ENCODE measurements around the gene BCCIP.
A peak's percentile ranks its signal among the peaks of the same experiment; 100 is the strongest.

Gene BCCIP

DNA sequence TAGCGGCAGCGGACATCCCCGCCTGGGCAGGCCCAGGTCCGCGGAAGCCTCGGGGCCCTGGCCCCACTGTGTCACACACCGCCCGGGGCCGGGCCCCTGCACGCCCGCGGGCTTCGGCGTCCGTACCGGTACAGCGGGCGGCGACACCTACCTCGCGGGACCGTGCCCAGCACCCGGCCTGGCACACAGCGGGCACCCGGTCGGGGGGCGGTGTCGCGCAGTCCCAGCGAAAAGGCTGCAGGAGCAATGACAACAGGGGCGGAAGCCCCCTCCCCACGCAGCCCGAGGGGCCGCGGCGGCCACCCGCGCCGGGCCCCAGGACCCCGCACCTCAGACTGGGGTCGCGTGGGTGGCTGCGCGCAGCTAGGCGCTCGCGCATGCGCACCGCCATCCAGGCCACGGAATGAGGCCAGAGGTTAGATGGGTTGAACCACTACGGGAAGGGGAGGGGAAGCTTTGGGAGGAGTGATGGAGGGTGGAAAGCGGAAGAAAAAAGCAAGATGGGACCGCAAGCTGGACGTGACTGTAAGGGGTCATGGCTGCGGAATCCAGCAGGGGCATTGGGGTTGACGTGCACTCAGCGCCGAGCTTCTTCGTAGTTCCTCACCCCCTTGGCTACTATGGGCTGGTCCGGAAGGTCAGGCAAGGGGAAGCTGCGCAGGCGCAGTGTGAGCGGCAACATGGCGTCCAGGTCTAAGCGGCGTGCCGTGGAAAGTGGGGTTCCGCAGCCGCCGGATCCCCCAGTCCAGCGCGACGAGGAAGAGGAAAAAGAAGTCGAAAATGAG, at the start of gene BCCIP, which contains the start of gene UROS:
Gene BCCIP (plus strand): TSS at position 669 of the 785 bp plus-strand sequence. CDS start 12 bp downstream, at position 681.
Gene UROS (minus strand): TSS at position 381 of the 785 bp plus-strand sequence. CDS start 6,759 bp downstream, outside the sequence.
- H3K27ac Mint-ChIP-seq = peak within 1 kb of the TSS; percentile 86
- H3K9me3 Mint-ChIP-seq = no peaks in the 10 kb centered on the region
- no peaks in the 10 kb centered on the region for H3K27me3 Mint-ChIP-seq (ENCODE audit: low read depth)
- peak; percentile 89 for DNase-seq (ENCODE audit: low spot score)
- peaks cover 15% of the 10 kb centered on the region for H3K36me3 Mint-ChIP-seq (ENCODE audit: low read depth)
- H3K4me3 Mint-ChIP-seq = peak within 1 kb of the TSS; percentile 85
- peaks cover 25% of the 10 kb centered on the region for H3K4me1 Mint-ChIP-seq (ENCODE audit: low read depth)

DNA sequence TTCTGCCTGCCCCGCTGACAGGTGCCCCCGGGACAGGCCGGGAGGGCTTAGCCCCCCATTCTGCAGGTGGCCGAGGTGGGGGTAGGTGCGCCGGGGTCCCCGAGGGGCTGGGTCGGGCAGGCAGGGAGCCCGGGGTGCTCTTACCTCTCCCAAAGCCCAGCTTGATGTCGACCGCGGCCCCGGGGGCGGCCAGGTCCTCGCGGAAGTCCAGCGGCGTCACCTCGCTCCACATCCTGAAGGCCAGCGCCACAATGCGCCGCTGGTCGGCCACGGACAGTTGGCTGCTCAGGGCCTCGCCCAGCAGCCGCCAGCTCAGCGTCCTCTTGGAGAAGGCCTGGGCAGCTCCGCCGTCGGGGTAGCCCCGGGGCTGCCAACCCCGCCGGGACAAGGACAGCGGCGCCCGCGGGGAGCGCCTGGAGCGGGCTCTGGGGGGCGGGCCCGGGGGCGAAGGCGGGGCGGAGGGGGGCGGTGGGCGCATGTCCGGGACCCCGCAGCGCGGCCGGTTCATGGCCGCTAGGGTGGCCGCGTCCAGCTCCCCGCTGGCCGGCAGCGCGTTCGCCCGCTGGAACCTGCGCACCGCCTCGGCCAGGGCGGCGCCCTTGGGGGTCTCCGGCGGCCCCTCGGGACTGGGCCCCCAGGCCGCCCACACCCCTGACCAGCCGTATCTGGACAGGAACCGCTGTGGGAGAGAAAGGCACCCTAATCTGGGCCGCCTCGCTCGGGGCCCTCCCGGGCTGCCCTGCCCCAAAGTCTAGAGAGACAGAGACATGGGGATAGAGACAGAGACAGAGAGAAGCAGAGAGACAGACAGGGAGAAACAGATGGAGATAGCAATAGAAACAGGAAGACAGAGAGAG, 49.4 kb upstream of the BCCIP start:
- DNase-seq (ENCODE audit: low spot score) = no peak
- no peaks in the 10 kb centered on the region for H3K4me1 Mint-ChIP-seq (ENCODE audit: low read depth)

DNA sequence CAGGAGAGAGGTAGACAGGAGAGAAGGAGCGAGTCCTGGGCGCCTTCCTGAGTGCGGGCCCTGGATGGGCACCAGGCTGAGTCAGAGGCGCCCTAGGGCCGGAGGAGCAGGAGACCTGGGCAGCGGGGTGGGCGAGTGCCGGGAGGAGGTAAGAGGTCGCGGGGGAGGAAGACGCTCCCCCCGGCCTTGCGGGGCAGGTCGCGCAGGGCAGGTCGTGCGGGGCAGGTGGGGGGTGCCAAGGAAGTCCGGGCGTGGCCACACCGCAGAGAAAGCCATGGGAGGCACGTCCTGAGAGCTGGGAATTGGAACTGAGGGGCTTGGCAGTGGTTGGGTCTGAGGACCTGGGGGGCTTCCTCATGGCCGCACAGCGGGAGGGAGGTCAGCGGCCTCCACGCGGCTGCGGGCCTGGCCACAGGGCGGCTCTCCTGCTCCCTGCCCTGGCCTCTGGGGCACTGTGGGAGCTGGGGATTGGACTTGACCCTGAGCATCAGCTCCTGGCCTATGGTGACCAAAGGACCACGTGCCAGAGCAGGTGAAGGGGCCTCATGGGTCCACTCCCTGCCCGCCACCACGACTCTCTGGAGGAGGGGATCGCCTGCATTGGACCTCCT, 48.7 kb upstream of the BCCIP start:
- Mint-ChIP-seq H3K36me3 (ENCODE audit: low read depth) (no peaks in the 10 kb centered on the region), H3K9me3 (no peaks in the 10 kb centered on the region), H3K27ac (no peak overlapping the region), H3K4me3 (no peak overlapping the region), H3K4me1 (ENCODE audit: low read depth) (no peaks in the 10 kb centered on the region), H3K27me3 (ENCODE audit: low read depth) (no peaks in the 10 kb centered on the region)
- no peak for DNase-seq (ENCODE audit: low spot score)

More for the DNA sequence above, 49.4 kb upstream of the BCCIP start:
- H3K4me3 Mint-ChIP-seq = no peak overlapping the region
- no peaks in the 10 kb centered on the region for H3K36me3 Mint-ChIP-seq (ENCODE audit: low read depth)
- H3K9me3 Mint-ChIP-seq = no peaks in the 10 kb centered on the region
- H3K27ac Mint-ChIP-seq = no peak overlapping the region
- H3K27me3 Mint-ChIP-seq (ENCODE audit: low read depth) = no peaks in the 10 kb centered on the region

DNA sequence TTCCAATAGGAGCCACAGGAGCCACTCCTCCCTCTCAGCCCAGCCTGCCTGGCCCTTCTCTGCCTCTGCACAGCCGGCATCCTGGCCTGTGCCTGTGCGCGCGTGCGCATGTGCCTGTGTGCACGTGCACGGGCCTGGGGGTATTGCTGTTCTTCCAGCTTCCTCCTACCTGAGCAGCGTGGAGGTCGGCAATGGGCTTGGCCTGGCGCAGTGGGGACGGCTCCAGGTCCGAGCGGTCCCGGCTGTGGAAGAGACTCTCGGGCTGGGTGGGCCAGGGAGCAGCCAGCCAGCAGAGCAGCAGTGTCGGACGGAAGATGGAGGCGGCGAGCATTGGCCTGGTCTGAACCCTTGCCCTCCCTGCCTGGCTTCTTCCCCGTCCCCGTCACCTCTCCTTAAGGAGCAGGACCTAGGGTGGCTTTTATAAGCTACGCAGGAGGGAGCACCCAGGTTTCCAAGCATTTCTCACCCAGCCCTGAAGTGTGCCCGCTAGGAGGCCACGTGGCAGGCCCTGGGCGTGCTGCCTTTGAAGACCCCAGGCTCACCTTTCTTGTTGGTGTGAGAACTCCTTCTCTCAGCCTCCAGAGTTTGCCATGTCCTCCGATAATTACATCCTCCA, 47.7 kb upstream of the BCCIP start, which contains the start of gene MMP21:
Gene MMP21 (minus strand): TSS at position 331 of the 616 bp plus-strand sequence. CDS start 0 bp downstream, at position 331.
- Mint-ChIP-seq H3K27ac (no peak within 1 kb of the TSS), H3K27me3 (ENCODE audit: low read depth) (no peaks in the 10 kb centered on the region), H3K9me3 (no peaks in the 10 kb centered on the region), H3K36me3 (ENCODE audit: low read depth) (no peaks in the 10 kb centered on the region), H3K4me3 (no peak within 1 kb of the TSS), H3K4me1 (ENCODE audit: low read depth) (no peaks in the 10 kb centered on the region)
- no peak for DNase-seq (ENCODE audit: low spot score)

DNA sequence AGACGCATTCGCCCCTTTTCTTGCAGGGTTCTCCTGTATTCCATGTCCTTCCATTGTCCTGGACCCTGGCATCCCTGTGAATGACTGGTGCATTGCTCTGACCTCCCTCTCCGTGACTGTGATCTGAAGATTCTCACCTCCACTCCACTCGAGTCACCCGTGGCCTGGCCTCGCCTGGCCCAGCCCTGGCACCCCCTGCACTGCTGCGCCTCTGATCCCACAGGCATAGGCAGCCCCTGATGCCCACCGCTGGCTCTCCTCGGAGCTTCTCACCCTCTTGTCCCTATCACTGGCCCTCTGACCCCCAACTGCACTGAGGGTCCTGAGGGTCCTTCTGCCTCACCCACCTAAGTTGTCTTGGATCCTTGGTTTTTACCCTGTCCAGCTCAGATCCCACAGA, 45.5 kb upstream of the BCCIP start:
- Mint-ChIP-seq H3K27ac (no peak overlapping the region), H3K4me1 (ENCODE audit: low read depth) (no peaks in the 10 kb centered on the region), H3K4me3 (no peak overlapping the region), H3K36me3 (ENCODE audit: low read depth) (no peaks in the 10 kb centered on the region), H3K27me3 (ENCODE audit: low read depth) (no peaks in the 10 kb centered on the region), H3K9me3 (no peaks in the 10 kb centered on the region)
- no peak for DNase-seq (ENCODE audit: low spot score)

DNA sequence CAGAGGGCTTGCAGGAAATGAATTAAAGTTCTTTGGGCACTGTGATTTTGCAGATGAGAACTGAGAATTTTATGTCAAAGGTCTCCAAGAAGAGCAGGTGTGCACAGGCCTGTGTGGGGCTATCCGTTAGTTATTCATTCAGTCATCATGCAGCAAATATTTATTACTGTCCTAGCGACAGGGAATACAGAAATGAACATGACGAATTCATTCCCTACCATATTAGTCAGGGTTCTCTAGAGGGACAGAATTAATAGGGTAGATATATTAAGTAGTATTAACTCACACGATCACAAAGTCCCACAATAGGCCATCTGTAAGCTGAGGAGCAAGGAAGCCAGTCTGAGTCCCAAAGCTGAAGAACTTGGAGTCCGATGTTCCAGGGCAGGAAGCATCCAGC, 44.8 kb upstream of the BCCIP start:
- H3K36me3 Mint-ChIP-seq (ENCODE audit: low read depth) = no peaks in the 10 kb centered on the region
- H3K9me3 Mint-ChIP-seq = no peaks in the 10 kb centered on the region
- no peak overlapping the region for H3K27ac Mint-ChIP-seq
- no peak for DNase-seq (ENCODE audit: low spot score)
- H3K4me1 Mint-ChIP-seq (ENCODE audit: low read depth) = no peaks in the 10 kb centered on the region
- no peaks in the 10 kb centered on the region for H3K27me3 Mint-ChIP-seq (ENCODE audit: low read depth)
- H3K4me3 Mint-ChIP-seq = no peak overlapping the region

DNA sequence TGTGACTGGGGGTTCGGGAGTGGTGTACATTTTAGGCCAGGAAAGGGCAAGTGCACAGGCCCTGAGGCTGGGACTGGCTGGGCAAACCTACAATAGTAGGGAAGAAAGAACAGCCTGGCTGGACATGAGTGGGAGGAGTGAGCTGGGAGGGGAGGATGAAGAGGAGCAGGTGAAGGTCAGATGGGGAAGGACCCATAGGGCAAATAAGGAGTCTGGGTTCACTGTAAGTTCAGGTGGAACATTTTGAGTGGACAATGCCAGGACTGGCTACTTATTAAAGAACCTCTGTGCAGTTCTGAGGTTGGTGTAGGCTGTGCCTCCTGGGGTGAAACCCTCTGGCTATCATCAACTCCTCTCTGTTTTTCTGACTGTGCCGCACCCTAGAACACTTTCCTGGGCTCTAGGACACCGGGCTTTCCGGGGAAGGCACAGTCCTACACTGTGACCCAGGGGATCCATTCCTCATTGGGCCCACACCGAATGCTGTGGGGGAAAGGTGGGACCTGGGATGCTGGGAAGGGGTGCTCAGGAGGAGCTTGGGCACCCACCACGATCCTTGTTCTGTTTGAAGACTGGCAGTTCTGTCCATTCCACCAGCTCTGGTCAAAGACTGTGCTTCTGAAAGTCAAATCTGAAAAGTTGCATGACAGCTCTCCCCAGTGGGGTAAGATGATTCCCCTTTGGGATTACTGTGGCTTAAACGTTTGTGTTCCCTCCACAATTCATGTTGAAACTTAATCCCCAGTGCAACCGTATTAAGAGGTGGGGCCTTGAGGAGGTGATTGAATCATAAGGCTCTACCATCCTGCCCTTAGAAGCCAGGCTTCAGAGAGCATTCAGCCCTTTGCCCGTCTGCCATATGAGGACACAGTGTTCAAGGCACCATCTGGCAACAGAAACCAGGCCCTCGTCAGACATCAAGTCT, 43.7 kb upstream of the BCCIP start:
- H3K27me3 Mint-ChIP-seq (ENCODE audit: low read depth) = no peaks in the 10 kb centered on the region
- no peak overlapping the region for H3K27ac Mint-ChIP-seq
- H3K9me3 Mint-ChIP-seq = no peaks in the 10 kb centered on the region
- H3K36me3 Mint-ChIP-seq (ENCODE audit: low read depth) = no peaks in the 10 kb centered on the region
- H3K4me3 Mint-ChIP-seq = no peak overlapping the region
- no peak for DNase-seq (ENCODE audit: low spot score)
- H3K4me1 Mint-ChIP-seq (ENCODE audit: low read depth) = no peaks in the 10 kb centered on the region

DNA sequence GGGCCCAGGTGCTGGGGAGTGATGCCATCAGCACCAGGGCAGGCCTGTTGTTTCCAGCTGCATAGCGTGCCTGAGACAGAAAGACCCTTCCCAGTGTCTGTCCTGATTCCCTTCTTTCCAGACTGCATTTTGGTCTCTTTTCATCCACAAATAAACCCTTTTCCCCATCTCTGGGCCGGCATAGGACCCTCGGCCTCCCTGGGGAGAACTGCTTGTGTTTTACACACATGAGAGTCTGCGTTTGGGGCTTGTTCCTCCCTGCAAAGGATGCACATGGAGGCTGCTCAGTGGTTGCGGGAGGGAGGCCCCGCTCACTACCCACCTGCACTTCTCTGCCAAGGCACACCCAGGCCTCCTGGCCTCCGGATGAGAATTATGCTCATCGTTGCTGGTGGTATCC, 42.0 kb upstream of the BCCIP start:
- Mint-ChIP-seq H3K4me3 (no peak overlapping the region), H3K9me3 (no peaks in the 10 kb centered on the region), H3K27ac (no peak overlapping the region), H3K36me3 (ENCODE audit: low read depth) (no peaks in the 10 kb centered on the region), H3K4me1 (ENCODE audit: low read depth) (no peaks in the 10 kb centered on the region), H3K27me3 (ENCODE audit: low read depth) (no peaks in the 10 kb centered on the region)
- DNase-seq (ENCODE audit: low spot score) = no peak

DNA sequence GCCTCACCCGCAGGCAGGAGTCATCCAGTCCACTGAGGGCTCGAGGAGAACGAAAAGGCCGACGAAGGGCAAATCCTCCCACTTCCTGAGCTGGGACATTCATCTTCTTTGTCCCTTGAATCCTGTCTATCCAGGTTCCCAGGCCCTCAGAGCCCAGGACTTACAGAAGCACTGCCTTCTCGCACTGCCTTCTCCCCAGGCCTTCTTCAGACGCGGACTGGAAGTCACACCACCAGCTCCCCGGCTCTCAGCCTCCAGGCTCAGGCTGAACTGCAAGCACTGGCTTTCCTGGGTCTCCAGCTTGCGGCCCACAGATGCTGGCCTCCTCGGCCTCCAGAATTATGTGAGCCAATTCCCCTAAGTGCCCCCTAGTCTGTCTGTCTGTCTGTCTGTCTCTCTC, 41.3 kb upstream of the BCCIP start:
- Mint-ChIP-seq H3K27ac (no peak overlapping the region), H3K36me3 (ENCODE audit: low read depth) (no peaks in the 10 kb centered on the region), H3K27me3 (ENCODE audit: low read depth) (no peaks in the 10 kb centered on the region), H3K4me1 (ENCODE audit: low read depth) (no peaks in the 10 kb centered on the region), H3K9me3 (no peaks in the 10 kb centered on the region), H3K4me3 (no peak overlapping the region)
- no peak for DNase-seq (ENCODE audit: low spot score)

DNA sequence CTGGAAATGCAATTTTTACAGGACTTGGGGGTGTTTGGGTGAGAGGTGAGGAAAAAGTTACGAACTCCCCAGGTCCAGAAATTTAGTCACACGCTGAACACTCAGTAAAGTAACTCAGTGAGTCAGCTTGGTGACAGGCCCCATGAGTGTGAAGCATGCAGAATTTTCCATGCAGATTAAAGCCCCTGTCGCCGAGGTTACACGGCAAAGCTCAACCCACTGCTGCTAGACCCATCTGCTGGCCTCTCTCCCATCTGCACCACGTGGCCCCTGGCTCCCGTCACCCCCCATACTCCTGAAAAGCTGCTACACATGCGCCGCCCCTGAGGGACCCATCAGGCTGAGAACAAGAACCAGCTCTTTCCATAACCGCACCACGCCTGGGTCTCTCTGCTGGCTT, 40.7 kb upstream of the BCCIP start:
- Mint-ChIP-seq H3K9me3 (no peaks in the 10 kb centered on the region), H3K27me3 (ENCODE audit: low read depth) (no peaks in the 10 kb centered on the region), H3K4me1 (ENCODE audit: low read depth) (no peaks in the 10 kb centered on the region), H3K36me3 (ENCODE audit: low read depth) (no peaks in the 10 kb centered on the region), H3K4me3 (no peak overlapping the region), H3K27ac (no peak overlapping the region)
- no peak for DNase-seq (ENCODE audit: low spot score)

DNA sequence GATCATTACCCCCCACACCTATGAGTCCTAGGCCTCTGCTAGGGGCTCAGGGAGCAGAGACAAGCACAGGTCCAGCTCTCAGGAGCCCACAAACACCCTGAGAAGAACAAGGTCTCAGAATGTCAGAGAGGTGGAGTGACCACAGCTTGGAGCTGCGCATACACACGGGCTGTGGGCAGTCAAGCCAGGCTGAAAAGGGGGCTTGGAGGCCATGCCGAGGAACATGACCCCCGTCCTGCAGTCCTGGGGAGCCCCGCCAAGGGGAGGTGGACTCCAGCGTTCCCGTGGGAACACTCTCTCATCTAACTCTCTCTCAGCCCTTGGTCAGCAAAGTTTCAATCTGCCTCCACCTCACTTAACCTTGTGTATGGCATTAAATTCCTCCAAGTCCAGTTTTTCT, 39.9 kb upstream of the BCCIP start:
- Mint-ChIP-seq H3K27me3 (ENCODE audit: low read depth) (no peaks in the 10 kb centered on the region), H3K4me3 (no peak overlapping the region), H3K27ac (no peak overlapping the region), H3K36me3 (ENCODE audit: low read depth) (peaks cover 3% of the 10 kb centered on the region), H3K4me1 (ENCODE audit: low read depth) (peaks cover 7% of the 10 kb centered on the region), H3K9me3 (no peaks in the 10 kb centered on the region)
- no peak for DNase-seq (ENCODE audit: low spot score)

DNA sequence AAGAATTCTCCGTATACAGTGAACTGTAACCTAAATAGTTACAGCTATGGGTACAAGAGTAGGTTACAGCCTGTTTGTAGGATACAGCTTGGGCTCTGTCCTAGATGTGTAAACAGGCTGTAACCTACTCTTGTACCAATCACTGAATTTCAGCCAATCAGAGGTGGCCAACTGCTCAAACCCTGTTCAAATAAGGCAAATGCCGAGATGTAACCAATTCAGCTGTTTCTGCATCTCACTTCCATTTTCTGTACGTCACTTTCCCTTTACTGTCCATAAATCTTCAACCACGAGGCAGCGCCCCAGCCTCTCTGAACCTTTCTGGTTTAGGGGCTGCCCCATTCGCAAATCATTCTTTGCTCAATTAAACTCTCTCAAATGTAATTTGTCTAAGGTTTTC, 39.4 kb upstream of the BCCIP start:
- no peaks in the 10 kb centered on the region for H3K9me3 Mint-ChIP-seq
- no peak overlapping the region for H3K27ac Mint-ChIP-seq
- H3K36me3 Mint-ChIP-seq (ENCODE audit: low read depth) = peaks cover 4% of the 10 kb centered on the region
- no peak for DNase-seq (ENCODE audit: low spot score)
- H3K4me1 Mint-ChIP-seq (ENCODE audit: low read depth) = peaks cover 11% of the 10 kb centered on the region
- no peak overlapping the region for H3K4me3 Mint-ChIP-seq
- no peaks in the 10 kb centered on the region for H3K27me3 Mint-ChIP-seq (ENCODE audit: low read depth)

DNA sequence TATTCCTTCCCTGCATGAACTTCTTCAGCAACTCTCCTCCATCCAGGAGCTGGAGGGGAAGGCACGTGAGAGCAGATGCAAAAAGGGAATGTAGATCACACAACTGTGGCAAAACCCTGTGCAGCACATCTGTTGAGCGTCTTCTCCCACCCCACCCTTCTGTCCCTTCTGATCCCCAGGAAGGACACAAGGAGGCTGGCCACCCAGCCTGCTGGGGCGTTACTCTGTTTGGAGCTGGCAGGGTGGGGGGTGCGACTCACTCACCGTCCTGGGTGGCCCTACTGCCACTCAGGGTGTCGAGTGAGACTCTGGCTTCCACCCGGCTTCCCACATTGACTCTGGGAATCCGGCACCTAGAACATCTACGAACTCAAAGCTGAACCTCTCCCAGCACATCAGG, 37.6 kb upstream of the BCCIP start:
- peaks cover 8% of the 10 kb centered on the region for H3K36me3 Mint-ChIP-seq (ENCODE audit: low read depth)
- no peaks in the 10 kb centered on the region for H3K9me3 Mint-ChIP-seq
- H3K27ac Mint-ChIP-seq = no peak overlapping the region

More for the DNA sequence above, 37.6 kb upstream of the BCCIP start:
- Mint-ChIP-seq H3K4me1 (ENCODE audit: low read depth) (peaks cover 12% of the 10 kb centered on the region), H3K27me3 (ENCODE audit: low read depth) (no peaks in the 10 kb centered on the region), H3K4me3 (no peak overlapping the region)
- no peak for DNase-seq (ENCODE audit: low spot score)

Measured in T-helper 2 cell treated with Interferon-gamma antibody and Interleukin-4, amounts not matched to agents 5 μg/mL and 100 μg/mL, for 36 hours (primary cell).